GM21576 (cell line): ENCODE data around the gene ZNF444.

Experiments
- ATAC-seq: cut with Tn5 transposase; IDR thresholded peaks from one replicate; pipeline ENCODE4 v1.9.1; 2021; ENCODE audit warnings: mild to moderate bottlenecking, moderate library complexity; ENCODE audit not compliant: unreplicated experiment

ZNF444 gene

DNA sequence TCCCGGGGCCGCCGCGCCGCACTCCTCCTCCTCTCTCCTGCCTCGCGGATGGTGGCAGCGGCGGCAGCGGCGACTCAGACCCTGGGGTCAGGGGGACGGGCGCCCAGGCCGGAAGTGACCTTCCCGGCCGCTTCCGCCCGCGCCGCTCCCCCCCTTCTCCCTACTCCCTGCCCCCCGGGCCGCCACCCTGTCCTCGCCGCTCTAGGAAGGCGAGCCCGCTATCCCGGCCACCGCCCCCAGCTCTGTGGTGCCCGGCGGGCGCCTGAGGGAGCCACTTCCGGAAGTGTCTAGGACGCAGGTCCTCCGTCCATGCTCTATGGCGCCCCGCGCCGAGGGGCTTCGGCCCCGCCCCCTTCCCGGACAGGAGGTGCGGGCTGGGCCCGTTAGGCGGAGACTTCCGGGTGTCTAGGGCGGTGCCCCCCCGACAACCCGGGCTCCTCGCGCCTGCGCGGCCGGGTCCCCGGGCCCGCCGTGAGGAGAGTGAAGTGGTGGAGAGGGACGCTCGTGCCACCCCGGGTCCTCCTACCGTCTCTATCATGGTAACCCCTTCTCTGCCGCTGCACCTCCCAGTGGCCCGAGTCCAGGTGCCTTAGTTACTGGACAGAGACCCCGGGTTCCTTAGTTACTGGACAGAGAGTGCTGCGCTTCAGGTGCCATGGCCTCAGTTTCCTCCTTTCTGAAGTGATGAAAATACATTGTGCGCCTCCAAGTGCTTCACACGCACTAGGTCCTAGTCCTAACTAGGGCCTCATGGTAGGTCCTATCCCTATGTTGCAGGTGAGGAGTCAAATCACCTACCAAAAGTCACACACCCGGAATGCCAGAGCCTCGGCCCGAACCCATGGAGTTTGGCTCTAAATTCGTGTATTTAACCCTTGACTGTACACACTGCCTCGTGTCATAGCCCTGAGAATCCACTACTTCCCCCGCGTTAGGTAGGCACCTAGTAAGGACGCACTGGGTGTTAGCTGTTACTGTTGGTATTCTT lies 19.6 kb upstream of the ZNF444 start, which contains the start of gene ZNF787:
TSS of gene ZNF787 (minus strand) at position 116 of the 988 bp plus-strand sequence. CDS start 18,078 bp downstream, outside the sequence.
- peak; percentile 81 for ATAC-seq

GRCh38 chr19:56123266-56123891 lies 17.7 kb upstream of the ZNF444 start:
- no peak for ATAC-seq

- no peak for ATAC-seq
Observed at GRCh38 chr19:56124578-56124977, 16.5 kb upstream of the ZNF444 start.

DNA sequence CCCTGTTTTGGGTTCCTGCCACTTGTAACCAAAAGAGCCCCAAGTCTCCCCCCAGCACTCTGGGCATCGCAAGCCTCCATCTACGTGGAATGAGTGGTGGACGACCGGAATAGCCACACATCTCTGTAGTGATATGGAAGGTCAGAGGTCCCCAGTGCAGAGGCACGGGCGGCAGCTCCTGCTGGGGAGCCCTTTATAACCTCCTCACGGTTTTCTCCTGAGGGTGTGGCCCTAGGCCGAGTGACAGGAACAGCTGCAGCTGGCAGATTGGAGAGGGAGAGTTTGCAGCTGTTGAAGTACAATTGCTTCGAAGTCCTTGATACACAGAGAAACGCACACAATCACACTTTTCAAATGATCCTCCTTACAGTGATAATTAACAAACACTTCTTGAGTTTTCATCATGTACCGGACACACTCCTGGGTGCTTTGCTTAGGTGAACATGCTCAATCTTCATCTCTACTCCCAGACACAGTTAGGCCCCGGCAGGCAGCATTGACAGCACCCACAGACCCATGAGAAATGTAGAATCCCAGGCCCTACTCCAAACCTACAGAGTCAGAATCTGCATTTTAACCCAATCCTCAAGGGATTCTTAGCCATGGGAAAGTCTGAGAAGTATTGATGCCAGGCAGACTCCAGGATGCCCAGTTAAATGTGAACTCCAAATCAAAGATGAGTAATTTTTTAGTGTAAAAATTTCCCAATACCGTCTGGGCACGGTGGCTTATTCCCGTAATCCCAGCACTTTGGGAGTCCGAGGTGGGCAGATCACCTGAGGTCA lies 15.1 kb upstream of the ZNF444 start:
- no peak for ATAC-seq

- no peak for ATAC-seq
Observed at GRCh38 chr19:56126983-56127780, 13.9 kb upstream of the ZNF444 start.

DNA sequence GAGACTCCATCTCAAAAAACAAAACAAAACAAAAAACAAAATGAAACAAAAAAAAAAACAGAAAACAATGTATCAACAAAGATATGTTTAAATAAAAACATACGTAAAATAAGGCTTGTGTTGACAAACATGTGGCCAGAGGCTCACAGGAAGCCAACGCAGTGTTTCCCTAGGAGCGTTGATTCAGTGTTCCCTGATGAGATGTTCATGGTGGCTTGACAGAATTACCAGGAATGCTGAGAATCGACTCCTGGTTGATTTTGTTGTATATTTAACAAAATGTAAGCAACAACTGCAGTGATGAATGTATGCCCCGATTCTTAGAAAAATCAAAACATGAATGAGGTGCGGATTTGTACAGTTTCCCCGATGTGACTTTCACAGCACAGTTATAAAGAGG lies 11.1 kb upstream of the ZNF444 start:
- no peak for ATAC-seq

GRCh38 chr19:56131651-56132050 lies 9.4 kb upstream of the ZNF444 start:
- ATAC-seq = no peak

- ATAC-seq = no peak
Observed at GRCh38 chr19:56132316-56132822, 8.7 kb upstream of the ZNF444 start.

DNA sequence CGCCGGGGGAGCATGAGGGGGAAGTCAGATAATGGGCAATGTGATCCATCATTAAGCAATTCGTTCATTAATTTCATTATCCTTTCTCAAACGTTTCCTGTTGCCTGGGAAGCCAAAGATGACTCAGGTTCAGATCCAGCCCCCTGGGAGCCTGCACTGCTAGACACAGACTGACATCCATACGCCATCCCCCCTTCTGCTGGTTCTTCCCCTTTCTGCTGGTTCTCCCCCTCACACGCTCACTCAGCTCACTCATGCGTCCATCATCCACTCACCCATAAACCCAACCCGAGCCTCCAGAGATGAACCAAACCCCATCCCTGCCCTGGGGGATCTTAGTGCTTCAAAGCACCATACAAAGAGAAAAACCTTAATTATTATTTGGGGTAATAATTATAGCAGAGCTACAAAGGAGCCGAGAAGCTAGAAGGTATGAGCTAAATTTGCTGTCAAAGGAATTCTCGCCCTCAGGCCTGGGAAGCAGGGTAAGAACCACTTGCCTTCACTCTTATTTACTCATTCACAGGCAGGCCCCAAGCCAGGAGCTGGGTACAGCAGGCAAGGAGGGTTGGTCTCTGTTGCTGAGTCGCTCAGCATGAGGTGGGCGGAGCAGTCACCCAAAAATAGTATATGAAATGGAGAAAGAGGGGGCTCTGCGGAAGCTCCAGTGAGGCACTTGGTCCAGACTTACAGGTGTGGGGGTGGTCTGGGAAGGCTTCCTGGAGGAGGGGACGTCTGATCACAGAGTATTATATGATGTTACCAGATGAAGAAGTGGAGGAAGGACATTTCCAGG lies 7.0 kb upstream of the ZNF444 start:
- ATAC-seq = no peak

GRCh38 chr19:56134654-56134921 lies 6.5 kb upstream of the ZNF444 start:
- no peak for ATAC-seq

GRCh38 chr19:56136362-56136761 lies 4.7 kb upstream of the ZNF444 start:
- no peak for ATAC-seq

DNA sequence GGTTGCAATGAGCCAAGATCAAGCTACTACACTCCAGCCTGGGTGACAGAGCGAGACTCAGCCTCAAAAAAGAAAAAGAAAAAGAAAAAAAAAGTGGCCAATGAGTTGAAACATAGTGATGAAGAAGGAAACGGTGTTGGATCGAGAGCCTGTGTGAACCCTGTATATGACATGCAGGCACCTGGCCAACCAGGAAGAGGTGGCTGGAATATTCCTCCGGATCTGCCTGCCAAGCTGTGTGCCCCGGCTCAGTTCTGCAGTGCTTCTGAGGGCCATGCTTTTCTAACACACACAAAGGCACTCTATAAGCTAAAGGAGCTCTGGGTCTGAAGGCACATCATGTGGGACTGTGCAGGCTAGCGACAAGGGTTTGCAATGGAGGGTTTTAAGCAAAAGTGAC lies 3.7 kb upstream of the ZNF444 start:
- ATAC-seq = no peak

DNA sequence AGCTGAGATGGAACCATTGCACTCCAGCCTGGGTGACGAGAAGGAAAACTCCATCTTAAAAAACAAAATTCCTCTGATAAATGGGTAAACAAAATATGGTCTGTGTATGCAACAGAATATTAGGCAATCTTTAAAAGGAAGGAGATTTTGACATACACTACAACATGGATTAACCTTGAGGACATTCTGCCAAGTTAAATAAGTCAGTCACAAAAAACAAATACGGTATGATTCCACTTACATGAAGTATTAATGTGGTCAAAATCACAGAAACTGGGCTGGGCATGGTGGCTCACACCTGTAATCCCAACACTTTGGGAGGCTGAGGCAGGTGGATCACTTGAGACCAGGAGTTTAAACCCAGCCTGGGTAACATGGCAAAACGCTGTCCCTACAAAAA lies 3.0 kb upstream of the ZNF444 start:
- no peak for ATAC-seq

DNA sequence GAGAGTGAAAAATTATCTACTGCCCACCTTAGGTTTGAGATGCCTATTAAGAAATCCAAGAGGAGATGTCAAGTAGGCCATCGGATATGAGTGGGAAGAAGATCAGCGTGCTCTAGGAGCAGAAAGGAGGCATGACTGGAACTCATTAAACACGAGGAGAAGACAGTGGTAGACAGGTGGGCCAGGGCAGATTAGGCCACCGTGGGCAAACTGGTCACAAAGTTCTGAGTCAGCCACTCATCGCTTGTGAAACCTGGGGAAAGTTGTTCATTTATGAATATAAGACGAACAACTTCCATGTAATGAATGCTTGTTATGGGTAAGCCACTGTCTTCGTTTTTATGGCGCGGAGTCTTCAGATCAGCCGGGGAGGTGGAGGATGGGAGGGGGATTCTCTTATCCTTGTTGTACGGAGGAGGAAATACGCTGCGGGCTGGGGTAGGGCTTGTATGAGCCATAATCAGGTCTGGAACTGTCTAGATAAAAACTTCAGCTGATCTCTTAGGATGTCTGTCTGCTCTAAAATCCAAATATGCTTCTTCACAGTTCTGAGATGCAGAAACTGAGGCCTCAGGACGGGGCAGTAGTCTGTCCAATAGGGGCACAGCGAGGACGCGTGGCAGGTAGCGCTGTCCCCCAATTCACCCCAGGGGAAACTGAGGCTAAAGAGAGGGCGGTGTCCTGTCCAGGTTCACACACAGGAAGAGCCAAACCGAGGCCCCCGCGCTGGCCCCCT lies 1.1 kb upstream of the ZNF444 start:
- ATAC-seq = no peak

GRCh38 chr19:56141417-56141993 lies 418 bp downstream of the ZNF444 start:
- ATAC-seq = no peak

DNA sequence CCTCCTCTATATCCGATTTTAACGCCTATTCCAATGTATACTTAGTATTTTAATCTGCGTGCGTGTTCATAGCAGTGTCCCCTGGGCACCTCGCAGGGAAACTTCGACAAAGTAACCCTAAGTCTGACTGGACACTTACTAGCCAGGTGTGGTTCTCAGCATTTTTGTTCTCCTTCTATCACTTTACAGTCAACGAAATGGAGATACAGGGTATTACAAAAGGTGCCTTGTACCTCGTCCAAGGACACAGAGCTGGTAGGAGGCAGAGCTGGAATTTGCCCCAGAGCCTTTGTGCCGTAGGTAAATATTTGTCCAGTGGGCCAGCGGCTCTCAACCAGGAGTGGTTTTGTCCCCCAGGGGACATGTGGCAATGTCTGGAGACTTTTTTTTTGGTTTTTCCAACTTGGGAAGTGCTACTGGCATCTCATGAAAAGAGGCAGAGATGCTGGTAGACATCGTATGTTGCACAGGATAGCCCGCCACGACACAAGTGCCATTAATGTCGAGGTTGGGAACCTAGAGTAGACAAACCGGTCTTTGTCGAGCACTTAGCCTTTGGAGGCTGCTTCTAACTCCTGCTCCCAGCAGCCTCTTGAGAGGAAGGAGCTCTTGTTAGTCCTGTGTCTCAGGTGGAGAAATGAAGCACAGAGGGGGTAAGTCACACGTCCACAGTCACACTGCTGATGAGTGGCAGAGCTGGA lies 1.1 kb downstream of the ZNF444 start:
- ATAC-seq = no peak

GRCh38 chr19:56142897-56143434 lies 1.9 kb downstream of the ZNF444 start:
- no peak for ATAC-seq

DNA sequence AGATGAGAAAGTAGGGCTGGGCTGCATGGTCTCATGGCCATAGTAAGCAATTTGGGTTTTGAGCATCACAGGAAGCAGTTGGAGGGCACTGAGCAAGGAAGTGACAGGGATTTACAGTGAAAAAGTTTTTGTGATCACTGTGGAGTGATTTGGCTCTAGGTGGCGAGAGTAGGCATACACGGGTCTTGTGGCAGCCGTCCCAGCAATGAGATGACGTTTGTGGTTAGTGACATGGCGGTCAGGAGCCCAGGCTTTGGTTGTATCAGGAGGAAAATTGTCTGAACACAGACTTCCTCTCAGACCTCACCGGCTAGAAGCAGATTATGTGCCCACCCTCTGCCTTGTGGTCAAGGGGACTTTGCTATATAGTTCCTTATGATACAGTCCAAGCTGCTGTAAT lies 3.3 kb downstream of the ZNF444 start:
- no peak for ATAC-seq
